ENCODE measurements around the gene ZNF239. TPM values are rescaled to one million over a fixed set of nuclear protein-coding genes. Genes with fewer than 3 reads are reported as not detected.

Gene ZNF239
- polyA plus RNA-seq, 2 of the 4 experiments (the other 2 are of a cell fraction), result 3.2 to 4.7 TPM

GRCh38 chr10:43524434-43525247 is 49.8 kb downstream of the ZNF239 start:
- CTCF ChIA-PET, result interaction anchor here (1.2 kb wide), 1 partner anchor 22 kb away, joined by 3 read pairs; no protein-coding TSS in a partner anchor
- DNase-seq (ENCODE audit: low read depth in 1 of 2, low spot score in 1 of 2) (peak in 1 of 2 experiments; percentile 6), ATAC-seq (no peak), FAIRE-seq (no peak)
- Histone ChIP-seq H3K27ac (no peak overlapping the region), H3K4me3 (no peak overlapping the region), H3K4me2 (no peak overlapping the region), H3K4me1 (no peaks in the 10 kb centered on the region), H3K9me3 (peaks cover 63% of the 10 kb centered on the region)
- POLR2A ChIA-PET, result no interaction called here
- no peak for TF ChIP-seq MYC (IDR thresholded peaks at IDR 0.05; ENCODE audit: borderline replicate concordance, low read length)
- TF ChIP-seq GATA3 (IDR thresholded peaks at IDR 0.05; ENCODE audit: borderline replicate concordance), result peak; percentile 63; the same call in 1 of the 2 replicates
- TF ChIP-seq RNF2 (IDR thresholded peaks at IDR 0.05; ENCODE audit: borderline replicate concordance, low read depth), result no peak
- no peak for TF ChIP-seq RCOR1 (IDR thresholded peaks at IDR 0.05; ENCODE audit: low read depth, low read length)
- no peak for TF ChIP-seq SMC3 (IDR thresholded peaks at IDR 0.05)
- no peak for TF ChIP-seq ZFP36 (IDR thresholded peaks at IDR 0.05; ENCODE audit: borderline replicate concordance, partially characterized antibody)
- WGBS (ENCODE audit: missing lambda C conversion rate), result 0% methylated on average over 1 of the region's 1 CpG

Other genes starting within 250 kb of the ZNF239 start
- not detected in 2 replicates for gene FXYD4, start 203.0 kb downstream of the ZNF239 start, polyA plus RNA-seq (2011; rRNA removed)
- not detected in 3 replicates for gene FXYD4, start 203.0 kb downstream of the ZNF239 start, polyA plus RNA-seq (2017; fragmentation: RNase III; extraction: RNeasy Plus Mini Kit Qiagen cat#74134 plus additional on column Dnase treatment)
- 198 and 271 TPM in 2 replicates for gene HNRNPF, start 165.4 kb downstream of the ZNF239 start, polyA plus RNA-seq (2011; rRNA removed)
- gene HNRNPF, start 165.4 kb downstream of the ZNF239 start, polyA plus RNA-seq (2017; fragmentation: RNase III; extraction: RNeasy Plus Mini Kit Qiagen cat#74134 plus additional on column Dnase treatment), result 217 to 228 TPM (median 221 TPM) in 3 replicates
- 7.2 and 9.4 TPM in 2 replicates for gene ZNF487, start 137.5 kb downstream of the ZNF239 start, polyA plus RNA-seq (2011; rRNA removed)
- gene ZNF487, start 137.5 kb downstream of the ZNF239 start, polyA plus RNA-seq (2017; fragmentation: RNase III; extraction: RNeasy Plus Mini Kit Qiagen cat#74134 plus additional on column Dnase treatment), result 3.7 to 4.9 TPM (median 4.3 TPM) in 3 replicates
- 2.4 and 3.3 TPM in 2 replicates for gene ZNF485, start 31.8 kb upstream of the ZNF239 start, polyA plus RNA-seq (2011; rRNA removed)
- 2.5 to 2.7 TPM (median 2.7 TPM) in 3 replicates for gene ZNF485, start 31.8 kb upstream of the ZNF239 start, polyA plus RNA-seq (2017; fragmentation: RNase III; extraction: RNeasy Plus Mini Kit Qiagen cat#74134 plus additional on column Dnase treatment)
- 38.2 and 49.9 TPM in 2 replicates for gene ZNF32, start 74.3 kb upstream of the ZNF239 start, polyA plus RNA-seq (2011; rRNA removed)
- 18.5 to 25.3 TPM (median 21.4 TPM) in 3 replicates for gene ZNF32, start 74.3 kb upstream of the ZNF239 start, polyA plus RNA-seq (2017; fragmentation: RNase III; extraction: RNeasy Plus Mini Kit Qiagen cat#74134 plus additional on column Dnase treatment)